ENCODE measurements around the gene RPL5.

DNA sequence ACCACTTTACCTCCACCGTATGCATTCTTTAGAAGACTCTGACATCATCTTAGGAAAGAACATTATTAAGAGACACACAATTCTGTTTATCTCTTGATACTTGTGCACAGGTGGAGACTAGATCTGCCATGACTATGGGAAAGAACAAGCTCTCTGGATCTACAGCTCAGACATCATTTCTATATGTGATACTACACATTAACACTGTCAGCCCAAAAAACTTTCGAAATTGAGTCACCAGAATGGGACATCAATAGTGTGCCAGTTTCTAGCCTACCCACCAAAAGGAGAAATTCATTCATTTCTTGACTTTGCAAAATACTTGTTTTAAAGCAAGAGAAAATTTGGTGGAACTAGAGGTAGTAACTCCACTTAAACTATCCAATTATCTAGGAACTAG is 41.0 kb upstream of the RPL5 start:
- TF ChIP-seq, protein P1, sequence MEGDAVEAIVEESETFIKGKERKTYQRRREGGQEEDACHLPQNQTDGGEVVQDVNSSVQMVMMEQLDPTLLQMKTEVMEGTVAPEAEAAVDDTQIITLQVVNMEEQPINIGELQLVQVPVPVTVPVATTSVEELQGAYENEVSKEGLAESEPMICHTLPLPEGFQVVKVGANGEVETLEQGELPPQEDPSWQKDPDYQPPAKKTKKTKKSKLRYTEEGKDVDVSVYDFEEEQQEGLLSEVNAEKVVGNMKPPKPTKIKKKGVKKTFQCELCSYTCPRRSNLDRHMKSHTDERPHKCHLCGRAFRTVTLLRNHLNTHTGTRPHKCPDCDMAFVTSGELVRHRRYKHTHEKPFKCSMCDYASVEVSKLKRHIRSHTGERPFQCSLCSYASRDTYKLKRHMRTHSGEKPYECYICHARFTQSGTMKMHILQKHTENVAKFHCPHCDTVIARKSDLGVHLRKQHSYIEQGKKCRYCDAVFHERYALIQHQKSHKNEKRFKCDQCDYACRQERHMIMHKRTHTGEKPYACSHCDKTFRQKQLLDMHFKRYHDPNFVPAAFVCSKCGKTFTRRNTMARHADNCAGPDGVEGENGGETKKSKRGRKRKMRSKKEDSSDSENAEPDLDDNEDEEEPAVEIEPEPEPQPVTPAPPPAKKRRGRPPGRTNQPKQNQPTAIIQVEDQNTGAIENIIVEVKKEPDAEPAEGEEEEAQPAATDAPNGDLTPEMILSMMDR (conservative IDR thresholded peaks at IDR 0.05; ENCODE audit: low read length), result no peak
- no peak for TF ChIP-seq EZH2phosphoT487 (IDR thresholded peaks at IDR 0.05; ENCODE audit: borderline replicate concordance, low read depth, low read length)

All from OCI-LY7 (cell line).